CD4-positive, alpha-beta T cell (primary cell): ENCODE data around the gene APOBEC4. TPM values are rescaled to one million over a fixed set of nuclear protein-coding genes. Genes with fewer than 3 reads are reported as not detected.

Source experiments
- ATAC-seq: fragments of 200-7000 bp; cut with Tn5 transposase; one replicate; pipeline ENCODE4 v1.10.0; 2022; ENCODE audit warnings: mild to moderate bottlenecking; ENCODE audit not compliant: poor library complexity
- CTCF ChIA-PET: fragments of 350-600 bp; sonication (Branson Sonifier 250); formaldehyde crosslinking; loops from one replicate; lab custom pipeline; 2021; ENCODE audit warnings: antibody characterized with exemption, inconsistent platforms; lab: Charles Lee
- POLR2A ChIA-PET: fragments of 350-600 bp; sonication (Branson Sonifier 250); formaldehyde crosslinking; loops from one replicate; lab custom pipeline; 2021; ENCODE audit warnings: antibody characterized with exemption, inconsistent platforms; lab: Charles Lee
- DNase-seq, 14 experiments: peaks; one replicate each; pipeline ENCODE4 v3.0.0-alpha.2; 2013 to 2020; ENCODE audit warnings: mixed read lengths in 2 of 14
- H3K27ac ChIP-seq, 2 donors: one replicate each; pipeline versions ENCODE4 v1.5.1 to v1.7.0; 2013; ENCODE audit warnings: low read length in 2 of 2, low read depth in 1 of 2, mild to moderate bottlenecking in 1 of 2
- H3K27me3 ChIP-seq, 2 experiments: 1 replicate in 1 of 2; 2 replicates in 1 of 2; pipeline versions ENCODE4 v1.6.1 to v1.7.0; 2013; ENCODE audit warnings: low read length in 2 of 2, control low read depth in 1 of 2, mild to moderate bottlenecking in 1 of 2, moderate library complexity in 1 of 2; ENCODE audit not compliant: insufficient read depth in 2 of 2, control insufficient read depth in 1 of 2
- H3K36me3 ChIP-seq: one replicate; pipeline ENCODE4 v1.6.1; 2013; ENCODE audit warnings: low read length, control low read depth; ENCODE audit not compliant: insufficient read depth
- H3K4me1 ChIP-seq: one replicate; pipeline ENCODE4 v1.6.1; 2013; ENCODE audit warnings: low read length, control low read depth; ENCODE audit not compliant: insufficient read depth
- H3K4me3 ChIP-seq: one replicate; pipeline ENCODE4 v1.5.1; 2013; ENCODE audit warnings: mild to moderate bottlenecking, low read length, moderate library complexity
- H3K9me3 ChIP-seq, 2 experiments: 1 replicate in 1 of 2; 2 replicates in 1 of 2; pipeline versions ENCODE4 v1.6.1 to v1.7.0; 2013; ENCODE audit warnings: low read length in 2 of 2, mild to moderate bottlenecking in 2 of 2, control low read depth in 1 of 2, moderate library complexity in 1 of 2; ENCODE audit not compliant: control insufficient read depth in 1 of 2, insufficient read depth in 1 of 2
- H3K27ac Mint-ChIP-seq: one replicate; pipeline ENCODE4 v1.8.0; 2020; ENCODE audit warnings: mixed read lengths
- H3K27me3 Mint-ChIP-seq: one replicate; pipeline ENCODE4 v1.8.0; 2021; ENCODE audit warnings: mixed read lengths
- H3K36me3 Mint-ChIP-seq: one replicate; pipeline ENCODE4 v1.8.0; 2021; ENCODE audit warnings: low read depth, mixed read lengths
- H3K4me1 Mint-ChIP-seq: one replicate; pipeline ENCODE4 v1.8.0; 2021; ENCODE audit warnings: low read depth, mixed read lengths
- H3K4me3 Mint-ChIP-seq: one replicate; pipeline ENCODE4 v1.8.0; 2020; ENCODE audit warnings: mild to moderate bottlenecking, mixed read lengths
- H3K9me3 Mint-ChIP-seq: one replicate; pipeline ENCODE4 v1.8.0; 2020; ENCODE audit warnings: mixed read lengths
- intact Hi-C, 2 experiments: fragments of 100-400 bp; cut with DNase I in 1 of 2; cut with micrococcal nuclease in 1 of 2; formaldehyde crosslinking; loops; one replicate each; pipeline versions ENCODE4 v1.15.1 to v1.9.0; 2023 to 2025; cut with DNase I, micrococcal nuclease
- total RNA-seq, 174 experiments: library from RNA in 2 of 174; stranded (reverse) in 2 of 174; gene quantifications; one replicate each; pipeline ENCODE4 v1.2.3 and lab custom pipeline; 2021 to 2026
- TF ChIP-seq, protein P1 (sequence below): fragments of 200-600 bp; IDR thresholded peaks from one replicate; pipeline ENCODE4 v1.8.0; 2022; ENCODE audit warnings: antibody characterized with exemption, mild to moderate bottlenecking

Gene APOBEC4
- total RNA-seq, 2 experiments from 2014 or later = not detected

- H3K4me1 Mint-ChIP-seq = peaks cover 19% of the 10 kb centered on the region
- ATAC-seq = no peak
- no peaks in the 10 kb centered on the region for H3K27me3 Mint-ChIP-seq
- CTCF ChIA-PET = interaction anchor here (1.4 kb wide), 1 partner anchor 14 kb away, joined by 3 read pairs; no protein-coding TSS in a partner anchor
- intact Hi-C loops = no loop called here
- Histone ChIP-seq H3K4me1 (no peaks in the 10 kb centered on the region), H3K27me3 (no peaks in the 10 kb centered on the region), H3K4me3 (no peak overlapping the region), H3K27ac (no peak overlapping the region), H3K36me3 (no peaks in the 10 kb centered on the region), H3K9me3 (no peaks in the 10 kb centered on the region)
- H3K36me3 Mint-ChIP-seq = no peaks in the 10 kb centered on the region
- H3K9me3 Mint-ChIP-seq = no peaks in the 10 kb centered on the region
- POLR2A ChIA-PET = no interaction called here
- no peak overlapping the region for H3K4me3 Mint-ChIP-seq
- no peak for DNase-seq
- H3K27ac Mint-ChIP-seq = no peak overlapping the region
- TF ChIP-seq, protein P1, sequence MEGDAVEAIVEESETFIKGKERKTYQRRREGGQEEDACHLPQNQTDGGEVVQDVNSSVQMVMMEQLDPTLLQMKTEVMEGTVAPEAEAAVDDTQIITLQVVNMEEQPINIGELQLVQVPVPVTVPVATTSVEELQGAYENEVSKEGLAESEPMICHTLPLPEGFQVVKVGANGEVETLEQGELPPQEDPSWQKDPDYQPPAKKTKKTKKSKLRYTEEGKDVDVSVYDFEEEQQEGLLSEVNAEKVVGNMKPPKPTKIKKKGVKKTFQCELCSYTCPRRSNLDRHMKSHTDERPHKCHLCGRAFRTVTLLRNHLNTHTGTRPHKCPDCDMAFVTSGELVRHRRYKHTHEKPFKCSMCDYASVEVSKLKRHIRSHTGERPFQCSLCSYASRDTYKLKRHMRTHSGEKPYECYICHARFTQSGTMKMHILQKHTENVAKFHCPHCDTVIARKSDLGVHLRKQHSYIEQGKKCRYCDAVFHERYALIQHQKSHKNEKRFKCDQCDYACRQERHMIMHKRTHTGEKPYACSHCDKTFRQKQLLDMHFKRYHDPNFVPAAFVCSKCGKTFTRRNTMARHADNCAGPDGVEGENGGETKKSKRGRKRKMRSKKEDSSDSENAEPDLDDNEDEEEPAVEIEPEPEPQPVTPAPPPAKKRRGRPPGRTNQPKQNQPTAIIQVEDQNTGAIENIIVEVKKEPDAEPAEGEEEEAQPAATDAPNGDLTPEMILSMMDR = no peak
These were observed 46.6 kb upstream of the APOBEC4 start for GRCh38 chr1:183699616-183700160.

- TF ChIP-seq, protein P1 = no peak
- no peak overlapping the region for H3K27ac ChIP-seq
- H3K36me3 Mint-ChIP-seq = no peaks in the 10 kb centered on the region
- no peaks in the 10 kb centered on the region for H3K9me3 Mint-ChIP-seq
- intact Hi-C loops = no loop called here
- no peaks in the 10 kb centered on the region for H3K27me3 ChIP-seq
- POLR2A ChIA-PET = no interaction called here
- CTCF ChIA-PET = interaction anchor here (1.4 kb wide), 1 partner anchor 13 kb away, joined by 3 read pairs; no protein-coding TSS in a partner anchor
- no peak for ATAC-seq
- no peak overlapping the region for H3K4me3 Mint-ChIP-seq
- no peaks in the 10 kb centered on the region for H3K27me3 Mint-ChIP-seq
- H3K36me3 ChIP-seq = no peaks in the 10 kb centered on the region
- no peak overlapping the region for H3K4me3 ChIP-seq
- no peak for DNase-seq
- H3K4me1 ChIP-seq = no peaks in the 10 kb centered on the region
- no peaks in the 10 kb centered on the region for H3K9me3 ChIP-seq
- H3K4me1 Mint-ChIP-seq = peaks cover 19% of the 10 kb centered on the region
- no peak overlapping the region for H3K27ac Mint-ChIP-seq
These were observed 44.9 kb upstream of the APOBEC4 start for GRCh38 chr1:183697814-183698590.

DNA sequence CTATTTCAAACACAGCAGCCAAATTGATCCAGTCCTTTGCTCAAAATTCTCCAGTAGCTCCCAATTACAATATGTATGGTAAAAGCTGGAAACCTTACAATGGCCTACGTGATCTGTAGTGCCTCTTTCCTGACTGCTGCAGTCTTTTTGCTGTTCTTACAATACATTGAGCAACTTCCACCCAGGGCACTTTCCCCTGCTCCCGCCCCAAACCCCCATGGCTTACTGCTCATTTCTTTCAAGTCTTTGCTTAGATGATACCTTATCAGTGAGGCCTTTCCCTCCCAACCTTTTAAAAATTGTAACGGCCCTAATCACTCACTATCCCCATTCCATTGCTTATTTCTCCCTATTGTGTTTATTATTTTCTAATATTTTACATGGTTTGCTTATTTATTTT is 43.9 kb upstream of the APOBEC4 start:
- ChIA-PET CTCF (interaction anchor here (1.0 kb wide), 1 partner anchor 12 kb away, joined by 3 read pairs; no protein-coding TSS in a partner anchor), POLR2A (no interaction called here)
- Mint-ChIP-seq H3K27ac (no peak overlapping the region), H3K27me3 (no peaks in the 10 kb centered on the region), H3K9me3 (no peaks in the 10 kb centered on the region), H3K36me3 (no peaks in the 10 kb centered on the region), H3K4me1 (peaks cover 19% of the 10 kb centered on the region), H3K4me3 (no peak overlapping the region)
- no peaks in the 10 kb centered on the region for H3K4me1 ChIP-seq
- no peak overlapping the region for H3K4me3 ChIP-seq
- H3K9me3 ChIP-seq = no peaks in the 10 kb centered on the region
- H3K27me3 ChIP-seq = no peaks in the 10 kb centered on the region
- H3K27ac ChIP-seq = no peak overlapping the region
- H3K36me3 ChIP-seq = no peaks in the 10 kb centered on the region
- ATAC-seq = no peak
- TF ChIP-seq, protein P1 = no peak
- no peak for DNase-seq
- intact Hi-C loops = no loop called here
